PC-3 (cell line): ENCODE results near the gene GPC6. TPM values are rescaled to one million over a fixed set of nuclear protein-coding genes. Genes with fewer than 3 reads are reported as not detected.

ENCODE experiments used
- ATAC-seq: fragments of 200-7000 bp; cut with Tn5 transposase; 2 replicates; pipeline ENCODE4 v1.9.1; 2020; ENCODE audit warnings: mild to moderate bottlenecking, moderate library complexity
- BruUV-seq: library from RNA; stranded (reverse); fragments of 400-500 nt; replicated peaks from 2 replicates; lab custom pipeline; 2021; lab: Mats Ljungman, UMichigan
- CTCF ChIA-PET: fragments of 300-600 bp; sonication (Branson Sonifier 250); formaldehyde crosslinking; loops from one replicate; lab custom pipeline; 2022; ENCODE audit warnings: antibody characterized with exemption; lab: Charles Lee
- POLR2A ChIA-PET: fragments of 300-600 bp; sonication (Branson Sonifier 250); formaldehyde crosslinking; loops from one replicate; lab custom pipeline; 2022; ENCODE audit warnings: antibody characterized with exemption; ENCODE audit not compliant: unreplicated experiment; lab: Charles Lee
- DNase-seq: peaks from one replicate; pipeline ENCODE4 v3.0.0-alpha.2; 2015
- H2AFZ ChIP-seq: fragments of 300-600 bp; sonication (generic); 2 replicates; pipeline ENCODE4 v1.6.0; 2016; ENCODE audit warnings: antibody characterized with exemption, low read length
- H3F3A ChIP-seq: fragments of 300-600 bp; sonication (generic); one replicate; pipeline ENCODE4 v1.6.0; 2017; ENCODE audit warnings: antibody characterized with exemption, low read length, control low read depth, mild to moderate bottlenecking; ENCODE audit not compliant: unreplicated experiment
- H3K27ac ChIP-seq: fragments of 300-600 bp; sonication (generic); 2 replicates; pipeline ENCODE4 v1.5.1; 2016; ENCODE audit warnings: mild to moderate bottlenecking, low read length
- H3K27me3 ChIP-seq: fragments of 300-600 bp; sonication (generic); 2 replicates; pipeline ENCODE4 v1.6.1; 2016; ENCODE audit warnings: low read length, mixed read lengths
- H3K36me3 ChIP-seq: fragments of 300-600 bp; sonication (generic); 2 replicates; pipeline ENCODE4 v1.6.1; 2016; ENCODE audit warnings: low read depth, mixed run types, low read length, mixed read lengths
- H3K4me1 ChIP-seq: fragments of 300-600 bp; sonication (generic); 2 replicates; pipeline ENCODE4 v1.5.1; 2016; ENCODE audit warnings: low read length; ENCODE audit not compliant: insufficient read depth
- H3K4me2 ChIP-seq: fragments of 300-600 bp; sonication (generic); 2 replicates; pipeline ENCODE4 v1.6.0; 2016; ENCODE audit warnings: low read length
- H3K4me3 ChIP-seq: fragments of 300-600 bp; sonication (generic); 2 replicates; pipeline ENCODE4 v1.5.1; 2016; ENCODE audit warnings: mild to moderate bottlenecking, low read length, mixed read lengths
- H3K79me2 ChIP-seq: fragments of 300-600 bp; sonication (generic); 2 replicates; pipeline ENCODE4 v1.6.1; 2017; ENCODE audit warnings: low read length, mixed read lengths
- H3K9ac ChIP-seq: fragments of 300-600 bp; sonication (generic); 2 replicates; pipeline ENCODE4 v1.6.0; 2016; ENCODE audit warnings: mild to moderate bottlenecking, low read length
- H3K9me2 ChIP-seq: fragments of 300-600 bp; sonication (generic); replicated peaks from 2 replicates; pipeline ENCODE4 v1.6.1; 2016; ENCODE audit warnings: mixed run types, low read length, mixed read lengths
- H3K9me3 ChIP-seq: fragments of 300-600 bp; sonication (generic); 2 replicates; pipeline ENCODE4 v1.6.1; 2016; ENCODE audit warnings: low read length, mixed read lengths
- H4K20me1 ChIP-seq: fragments of 300-600 bp; sonication (generic); 2 replicates; pipeline ENCODE4 v1.6.1; 2016; ENCODE audit warnings: low read length, mixed read lengths
- EZH2 ChIP-seq: fragments of 300-600 bp; sonication (generic); IDR thresholded peaks from one replicate; pipeline ENCODE4 v1.6.1; 2017; ENCODE audit warnings: antibody characterized with exemption, mild to moderate bottlenecking, low read length; ENCODE audit not compliant: unreplicated experiment
- EZH2phosphoT487 ChIP-seq: fragments of 300-600 bp; sonication (generic); IDR thresholded peaks from 2 replicates; pipeline ENCODE4 v1.6.1; 2018; ENCODE audit warnings: mild to moderate bottlenecking, antibody characterized with exemption, low read length, borderline replicate concordance
- intact Hi-C: fragments of 100-400 bp; cut with micrococcal nuclease; formaldehyde crosslinking; loops from 2 replicates; pipeline ENCODE4 v1.9.0; 2023
- total RNA-seq: library from RNA; depleted of rRNA; stranded (reverse); fragments of >200 nt; gene quantifications from 2 replicates; pipeline ENCODE4 v1.2.3, GENCODE V29; 2014
- TF ChIP-seq, protein P1 (sequence below): fragments of 300-600 bp; sonication (generic); conservative IDR thresholded peaks from 2 replicates; pipeline ENCODE4 v1.5.1; 2017; ENCODE audit warnings: antibody characterized with exemption, low read depth, mild to moderate bottlenecking, low read length

GPC6 gene
- total RNA-seq, 1 experiment from 2014 or later = 3.5 TPM

DNA sequence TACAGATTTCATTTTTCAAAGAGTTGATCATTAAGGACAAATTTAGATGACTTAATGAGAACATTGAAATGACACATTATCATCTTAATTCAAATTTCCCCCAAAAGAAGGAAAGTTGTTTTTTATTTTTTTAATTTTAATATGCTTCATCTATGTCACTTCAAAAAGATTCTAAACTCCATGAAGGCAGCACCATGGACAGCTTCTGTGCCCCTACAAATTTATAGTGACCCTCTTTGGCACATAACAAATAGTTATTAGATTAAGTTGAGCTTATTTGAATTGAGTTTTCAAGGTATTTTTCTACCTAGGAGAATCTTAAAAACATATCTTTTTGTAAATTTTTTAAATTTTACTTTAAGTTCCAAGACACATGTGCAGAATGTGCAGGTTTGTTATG is 1054.2 kb downstream of the GPC6 start:
- ChIA-PET CTCF (no interaction called here), POLR2A (no interaction called here)
- Histone ChIP-seq H3K9ac (no peak overlapping the region), H3K79me2 (no peaks in the 10 kb centered on the region), H2AFZ (no peak overlapping the region), H3K27me3 (no peaks in the 10 kb centered on the region), H3K27ac (no peak overlapping the region), H3K4me1 (no peaks in the 10 kb centered on the region), H3K9me3 (no peaks in the 10 kb centered on the region), H3K4me2 (no peak overlapping the region), H3K4me3 (no peak overlapping the region), H3K36me3 (no peaks in the 10 kb centered on the region), H4K20me1 (no peaks in the 10 kb centered on the region), H3K9me2 (no peaks in the 10 kb centered on the region), H3F3A (no peaks in the 10 kb centered on the region)
- DNase-seq = no peak
- intact Hi-C loops = no loop called here
- no peak for ATAC-seq
- no TSS peak for BruUV-seq
- TF ChIP-seq EZH2 (no peak), EZH2phosphoT487 (no peak)
- TF ChIP-seq, protein P1, sequence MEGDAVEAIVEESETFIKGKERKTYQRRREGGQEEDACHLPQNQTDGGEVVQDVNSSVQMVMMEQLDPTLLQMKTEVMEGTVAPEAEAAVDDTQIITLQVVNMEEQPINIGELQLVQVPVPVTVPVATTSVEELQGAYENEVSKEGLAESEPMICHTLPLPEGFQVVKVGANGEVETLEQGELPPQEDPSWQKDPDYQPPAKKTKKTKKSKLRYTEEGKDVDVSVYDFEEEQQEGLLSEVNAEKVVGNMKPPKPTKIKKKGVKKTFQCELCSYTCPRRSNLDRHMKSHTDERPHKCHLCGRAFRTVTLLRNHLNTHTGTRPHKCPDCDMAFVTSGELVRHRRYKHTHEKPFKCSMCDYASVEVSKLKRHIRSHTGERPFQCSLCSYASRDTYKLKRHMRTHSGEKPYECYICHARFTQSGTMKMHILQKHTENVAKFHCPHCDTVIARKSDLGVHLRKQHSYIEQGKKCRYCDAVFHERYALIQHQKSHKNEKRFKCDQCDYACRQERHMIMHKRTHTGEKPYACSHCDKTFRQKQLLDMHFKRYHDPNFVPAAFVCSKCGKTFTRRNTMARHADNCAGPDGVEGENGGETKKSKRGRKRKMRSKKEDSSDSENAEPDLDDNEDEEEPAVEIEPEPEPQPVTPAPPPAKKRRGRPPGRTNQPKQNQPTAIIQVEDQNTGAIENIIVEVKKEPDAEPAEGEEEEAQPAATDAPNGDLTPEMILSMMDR = no peak

DNA sequence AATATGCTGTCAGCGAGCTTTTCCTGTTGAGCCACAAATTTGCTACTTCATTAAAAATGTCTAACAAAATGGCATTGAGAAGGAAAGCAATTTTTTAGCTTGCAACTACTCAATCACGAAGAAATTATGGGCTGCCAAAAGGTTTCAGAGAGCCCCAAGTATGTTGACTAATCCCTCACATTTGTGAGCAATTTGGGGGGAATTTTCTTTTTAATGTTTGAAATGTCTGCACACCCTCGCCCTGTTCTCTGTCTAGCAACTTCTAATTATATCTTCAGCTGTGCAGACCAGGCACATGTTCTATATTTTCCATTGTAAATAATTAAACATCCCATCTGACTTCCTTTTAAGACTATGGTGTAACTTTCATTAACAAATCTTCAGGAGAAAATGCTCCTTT is 1060.0 kb downstream of the GPC6 start:
- H4K20me1 ChIP-seq = no peaks in the 10 kb centered on the region
- intact Hi-C loops = no loop called here
- no peaks in the 10 kb centered on the region for H3K27me3 ChIP-seq
- CTCF ChIA-PET = no interaction called here
- DNase-seq = no peak
- H3K4me3 ChIP-seq = no peak overlapping the region
- H3K4me2 ChIP-seq = no peak overlapping the region
- H3K4me1 ChIP-seq = no peaks in the 10 kb centered on the region
- POLR2A ChIA-PET = no interaction called here
- no peak overlapping the region for H3K27ac ChIP-seq
- TF ChIP-seq EZH2phosphoT487 (no peak), EZH2 (no peak)
- TF ChIP-seq, protein P1 = no peak
- H2AFZ ChIP-seq = no peak overlapping the region
- H3K36me3 ChIP-seq = no peaks in the 10 kb centered on the region
- BruUV-seq = no TSS peak
- no peak for ATAC-seq
- no peaks in the 10 kb centered on the region for H3K9me2 ChIP-seq
- no peaks in the 10 kb centered on the region for H3K9me3 ChIP-seq
- H3K79me2 ChIP-seq = no peaks in the 10 kb centered on the region
- H3F3A ChIP-seq = no peaks in the 10 kb centered on the region
- H3K9ac ChIP-seq = no peak overlapping the region

DNA sequence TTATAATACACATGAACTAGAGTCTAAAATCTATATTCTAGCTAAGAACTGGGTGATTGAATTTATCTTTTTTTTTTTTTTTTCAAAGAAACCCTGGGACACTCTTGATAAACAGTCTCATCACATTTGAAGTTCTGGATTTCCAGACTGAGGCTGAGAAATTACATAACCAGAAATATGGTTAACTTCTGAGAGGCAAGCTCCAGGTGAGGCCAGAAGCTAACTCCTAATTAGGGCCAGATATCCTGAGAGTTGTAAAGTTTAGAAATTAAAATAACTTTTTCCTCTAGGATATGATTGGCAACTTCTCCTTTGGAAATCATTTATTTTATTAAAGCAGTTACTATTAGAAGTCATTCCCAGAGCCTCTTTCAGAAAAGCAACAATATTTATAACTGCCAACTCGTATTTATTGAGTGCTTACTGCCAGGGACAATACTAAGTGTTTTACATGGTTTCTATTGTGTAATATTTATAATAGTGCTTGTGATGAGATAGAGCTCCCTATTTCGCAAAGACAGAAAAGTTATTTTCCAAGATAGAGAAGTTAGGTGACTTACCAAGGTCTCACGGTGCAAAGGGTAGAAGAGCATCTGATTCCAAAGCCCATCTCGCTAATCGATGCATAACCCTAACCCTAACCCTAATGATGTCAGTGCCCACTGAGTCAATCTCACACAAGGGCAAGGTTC is 1065.2 kb downstream of the GPC6 start:
- no peaks in the 10 kb centered on the region for H3K27me3 ChIP-seq
- H3K9ac ChIP-seq = no peak overlapping the region
- H3K27ac ChIP-seq = no peak overlapping the region
- POLR2A ChIA-PET = no interaction called here
- no peaks in the 10 kb centered on the region for H3K9me2 ChIP-seq
- TF ChIP-seq, protein P1 = no peak
- no peak for TF ChIP-seq EZH2
- no peak for TF ChIP-seq EZH2phosphoT487
- no peaks in the 10 kb centered on the region for H3K79me2 ChIP-seq
- no peaks in the 10 kb centered on the region for H3K9me3 ChIP-seq
- BruUV-seq = no TSS peak
- H3F3A ChIP-seq = no peaks in the 10 kb centered on the region
- no peaks in the 10 kb centered on the region for H4K20me1 ChIP-seq
- H3K4me3 ChIP-seq = no peak overlapping the region
- CTCF ChIA-PET = no interaction called here
- intact Hi-C loops = no loop called here
- no peak overlapping the region for H2AFZ ChIP-seq
- no peaks in the 10 kb centered on the region for H3K4me1 ChIP-seq
- no peaks in the 10 kb centered on the region for H3K36me3 ChIP-seq
- DNase-seq (no peak), ATAC-seq (no peak)
- H3K4me2 ChIP-seq = no peak overlapping the region
